ENCODE data around the gene CTTNBP2.

- TF ChIP-seq CTCF (IDR thresholded peaks at IDR 0.05 in 8 of 11, conservative IDR thresholded peaks at IDR 0.05 in 3 of 11) (no peak), POLR2A (IDR thresholded peaks at IDR 0.05) (no peak), POLR2AphosphoS5 (IDR thresholded peaks at IDR 0.05) (no peak)
Observed at GRCh38 chr7:117802660-117803059, 70.6 kb downstream of the CTTNBP2 start.

Data from spleen (tissue), 7 donors.